ENCODE data around the gene REV3L. TPM values are rescaled to one million over a fixed set of nuclear protein-coding genes. Genes with fewer than 3 reads are reported as not detected.
"Not testable (repeated sequence)": the region's sequence is repeated elsewhere in the genome, so short reads cannot be mapped to it uniquely, and the experiment has no call there.

The REV3L gene
- total RNA-seq, 1 experiment from 2014 or later = 5.3 TPM

GRCh38 chr6:111284356-111284755, 198.7 kb downstream of the REV3L start:
- not testable (repeated sequence) for H2BK20ac ChIP-seq (ENCODE audit: low read depth, low read length, poor library complexity, severe bottlenecking); H3K79me1 ChIP-seq (ENCODE audit: insufficient read depth, low read depth, low read length, poor library complexity, severe bottlenecking); H3K9me3 ChIP-seq (ENCODE audit: control insufficient read depth, low read depth, low read length); H3K23ac ChIP-seq (ENCODE audit: insufficient read length, low read depth, low read length); H2AFZ ChIP-seq (ENCODE audit: low read length); H3K4me1 ChIP-seq (ENCODE audit: insufficient read depth, low read length); H3K27me3 Mint-ChIP-seq (ENCODE audit: low read depth); H4K8ac ChIP-seq (replicated peaks; ENCODE audit: insufficient read length, low read depth, low read length); H3K9ac ChIP-seq (ENCODE audit: extremely low read depth, insufficient read length, low read length); H3K18ac ChIP-seq (ENCODE audit: insufficient read length, low read depth, low read length); H2BK12ac ChIP-seq (ENCODE audit: insufficient read length, low read depth, low read length); H2BK5ac ChIP-seq (ENCODE audit: insufficient read length, low read length); H3K4me2 ChIP-seq (ENCODE audit: insufficient read depth, insufficient read length, low read length); H3K23me2 ChIP-seq (ENCODE audit: insufficient read length, low read depth, low read length, poor library complexity, severe bottlenecking); H3K4ac ChIP-seq (ENCODE audit: low read depth, low read length); H4K20me1 ChIP-seq (ENCODE audit: control insufficient read depth, insufficient read depth, insufficient read length); H4K91ac ChIP-seq (ENCODE audit: insufficient read length, low read depth, low read length); H3K56ac ChIP-seq (ENCODE audit: insufficient read length, low read depth, low read length); H3K14ac ChIP-seq (ENCODE audit: insufficient read depth, low read length); H2BK120ac ChIP-seq (ENCODE audit: low read depth, low read length, poor library complexity, severe bottlenecking); H3K79me2 ChIP-seq (ENCODE audit: insufficient read depth, low read length); H3K4me3 Mint-ChIP-seq; H3K27me3 ChIP-seq (ENCODE audit: insufficient read depth, low read length); H3K27ac ChIP-seq (ENCODE audit: insufficient read length, low read depth, low read length); H2AK5ac ChIP-seq (ENCODE audit: insufficient read length, low read length); DNase-seq; H4K5ac ChIP-seq (ENCODE audit: insufficient read length, low read depth, low read length); H3T11ph ChIP-seq (ENCODE audit: low read length); H2BK15ac ChIP-seq (ENCODE audit: low read depth, low read length)
- peaks cover 15 to 23% of the 10 kb centered on the region in 2 experiments for H3K4me1 Mint-ChIP-seq
- WGBS (ENCODE audit: extremely low coverage, insufficient read length, low lambda C conversion rate) = no CpG with 5 or more reads among the region's 5 CpGs
- H3K27ac Mint-ChIP-seq = peak overlapping the region in 1 of 3 experiments; percentile 72; a peak in 2 of 7 replicates
- peaks cover 35 to 52% (median 40%) of the 10 kb centered on the region in 3 experiments for H3K36me3 Mint-ChIP-seq (ENCODE audit: insufficient read depth in 1 of 3, low read depth in 3 of 3)
- H3K9me3 Mint-ChIP-seq = peaks cover 20 to 22% of the 10 kb centered on the region in 2 experiments

Data from H9 (cell line).